Ovary (tissue), 9 donors: ENCODE data around the gene PRKACB. TPM values are rescaled to one million over a fixed set of nuclear protein-coding genes. Genes with fewer than 3 reads are reported as not detected.
"Not testable (repeated sequence)": the region's sequence is repeated elsewhere in the genome, so short reads cannot be mapped to it uniquely, and the experiment has no call there.

Experiments
- DNase-seq, 5 donors: peaks; one replicate each; pipeline ENCODE4 v3.0.0-alpha.2; 2019 to 2020
- H3K27ac ChIP-seq, 2 donors: fragments of 200-600 bp; one replicate each; pipeline versions ENCODE4 v1.5.1 to v1.8.0; 2019 to 2022
- H3K27me3 ChIP-seq: fragments of 200-600 bp; one replicate; pipeline ENCODE4 v1.8.0; 2022
- H3K36me3 ChIP-seq: fragments of 200-600 bp; sonication (generic); one replicate; pipeline ENCODE4 v1.5.1; 2019
- H3K4me1 ChIP-seq: one replicate; pipeline ENCODE4 v1.8.1; 2013; ENCODE audit warnings: mild to moderate bottlenecking, moderate library complexity; ENCODE audit not compliant: insufficient read depth
- H3K4me3 ChIP-seq: fragments of 200-600 bp; sonication (generic); one replicate; pipeline ENCODE4 v1.5.1; 2017
- H3K9me3 ChIP-seq, 2 donors: fragments of 200-600 bp in 1 of 2; sonication (generic) in 1 of 2; one replicate each; pipeline versions ENCODE4 v1.5.1 to v1.8.1; 2013 to 2019; ENCODE audit warnings: mild to moderate bottlenecking in 1 of 2, moderate library complexity in 1 of 2
- EP300 ChIP-seq: sonication (generic); formaldehyde crosslinking; IDR thresholded peaks from one replicate; pipeline ENCODE4 v1.6.1; 2017; ENCODE audit warnings: antibody characterized with exemption
- POLR2A ChIP-seq: fragments of 450-650 bp; IDR thresholded peaks from one replicate; pipeline ENCODE4 v1.6.1; 2017; ENCODE audit warnings: antibody characterized with exemption, mild to moderate bottlenecking, moderate library complexity
- WGBS, 3 donors: extraction: QIAGEN DNeasy Blood & Tissue Kit in 1 of 3; methylation state at CpG; one replicate each; pipeline versions ENCODE4 v1.1.5 to v1.1.7; 2013 to 2017; 5-methylcytosine and 5-hydroxymethylcytosine counted together
- intact Hi-C, 4 donors: fragments of 100-400 bp; cut with DNase I; formaldehyde crosslinking; loops; one replicate each; pipeline versions ENCODE4 v1.11.0 to v1.15.1; 2022 to 2023
- polyA plus RNA-seq, 2 donors: library from polyadenylated mRNA; stranded (reverse); fragments of 200-250 nt in 1 of 2; fragments of 350-450 nt in 1 of 2; fragmentation: Illumina TruSeq in 1 of 2; extraction: RNeasy Lipid Tissue Mini Kit (QIAGEN cat#74804) in 1 of 2; gene quantifications; one replicate each; pipeline ENCODE4 v1.2.3, GENCODE V29; 2013 to 2014
- small RNA-seq: library from RNA; depleted of rRNA; stranded (forward); fragments of <200 nt; gene quantifications from one replicate; pipeline ENCODE3, GENCODE V24; 2016
- total RNA-seq, 7 donors: library from RNA; depleted of rRNA in 2 of 7; stranded (reverse); fragments of >200 nt in 2 of 7; fragmentation: NEBNext Ultra II Directional in 3 of 7; extraction: Animal tissue kit (Norgen Biotek cat#: 25700) in 3 of 7; gene quantifications; one replicate each; pipeline versions ENCODE4 v1.1.0 to v1.2.4, GENCODE V29; 2016 to 2023
- TF ChIP-seq, protein P1 (sequence below), 3 donors: fragments of 450-650 bp in 2 of 3; fragments of 200-600 bp in 1 of 3; IDR thresholded peaks; one replicate each; pipeline versions ENCODE4 v1.5.1 to v1.8.0; 2016 to 2022; ENCODE audit warnings: antibody characterized with exemption in 3 of 3, mild to moderate bottlenecking in 1 of 3
- donor health status: DM: no; HTN: no; CAD: no; lungs with moderate emphysema.
- donor health status: DM: no; HTN: no; CAD: no.
- donor health status: Bipolar disorder and iron deficiency.
- donor health status: DM: yes; HTN: yes; CAD: no.
- donor health status: DM: no; HTN: no; CAD: no.
- donor health status: DM: yes; HTN: yes; CAD: no.

PRKACB gene
- total and polyA plus RNA-seq, 9 donors = 10.3 to 41.9 (median 26.1) TPM

DNA sequence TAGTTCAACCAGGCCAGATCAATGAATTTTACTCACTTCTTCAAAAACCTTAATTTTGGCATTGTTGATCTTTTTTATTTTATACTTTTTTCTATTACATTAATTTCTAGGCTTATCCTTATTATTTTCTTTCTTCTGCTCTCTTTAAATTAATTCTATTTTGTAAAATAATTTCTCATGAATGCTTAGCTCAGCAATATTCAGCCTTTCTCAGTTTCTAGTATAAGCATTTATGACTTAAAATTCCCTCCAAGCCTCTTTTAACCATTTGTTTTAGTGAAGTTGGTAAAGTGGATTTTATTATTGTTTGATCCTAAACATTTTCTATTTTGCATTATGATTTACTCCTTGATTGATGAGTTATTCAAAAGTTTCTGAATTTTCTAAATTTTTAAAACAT lies 136.8 kb downstream of the PRKACB start:
- Histone ChIP-seq H3K36me3 (no peaks in the 10 kb centered on the region), H3K27ac (no peak overlapping the region), H3K4me1 (no peaks in the 10 kb centered on the region), H3K27me3 (no peaks in the 10 kb centered on the region), H3K9me3 (no peaks in the 10 kb centered on the region), H3K4me3 (no peak overlapping the region)
- TF ChIP-seq EP300 (no peak), POLR2A (no peak)
- TF ChIP-seq, protein P1, sequence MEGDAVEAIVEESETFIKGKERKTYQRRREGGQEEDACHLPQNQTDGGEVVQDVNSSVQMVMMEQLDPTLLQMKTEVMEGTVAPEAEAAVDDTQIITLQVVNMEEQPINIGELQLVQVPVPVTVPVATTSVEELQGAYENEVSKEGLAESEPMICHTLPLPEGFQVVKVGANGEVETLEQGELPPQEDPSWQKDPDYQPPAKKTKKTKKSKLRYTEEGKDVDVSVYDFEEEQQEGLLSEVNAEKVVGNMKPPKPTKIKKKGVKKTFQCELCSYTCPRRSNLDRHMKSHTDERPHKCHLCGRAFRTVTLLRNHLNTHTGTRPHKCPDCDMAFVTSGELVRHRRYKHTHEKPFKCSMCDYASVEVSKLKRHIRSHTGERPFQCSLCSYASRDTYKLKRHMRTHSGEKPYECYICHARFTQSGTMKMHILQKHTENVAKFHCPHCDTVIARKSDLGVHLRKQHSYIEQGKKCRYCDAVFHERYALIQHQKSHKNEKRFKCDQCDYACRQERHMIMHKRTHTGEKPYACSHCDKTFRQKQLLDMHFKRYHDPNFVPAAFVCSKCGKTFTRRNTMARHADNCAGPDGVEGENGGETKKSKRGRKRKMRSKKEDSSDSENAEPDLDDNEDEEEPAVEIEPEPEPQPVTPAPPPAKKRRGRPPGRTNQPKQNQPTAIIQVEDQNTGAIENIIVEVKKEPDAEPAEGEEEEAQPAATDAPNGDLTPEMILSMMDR (IDR thresholded peaks at IDR 0.05) = no peak
- no peak for DNase-seq
- intact Hi-C loops = no loop called here

DNA sequence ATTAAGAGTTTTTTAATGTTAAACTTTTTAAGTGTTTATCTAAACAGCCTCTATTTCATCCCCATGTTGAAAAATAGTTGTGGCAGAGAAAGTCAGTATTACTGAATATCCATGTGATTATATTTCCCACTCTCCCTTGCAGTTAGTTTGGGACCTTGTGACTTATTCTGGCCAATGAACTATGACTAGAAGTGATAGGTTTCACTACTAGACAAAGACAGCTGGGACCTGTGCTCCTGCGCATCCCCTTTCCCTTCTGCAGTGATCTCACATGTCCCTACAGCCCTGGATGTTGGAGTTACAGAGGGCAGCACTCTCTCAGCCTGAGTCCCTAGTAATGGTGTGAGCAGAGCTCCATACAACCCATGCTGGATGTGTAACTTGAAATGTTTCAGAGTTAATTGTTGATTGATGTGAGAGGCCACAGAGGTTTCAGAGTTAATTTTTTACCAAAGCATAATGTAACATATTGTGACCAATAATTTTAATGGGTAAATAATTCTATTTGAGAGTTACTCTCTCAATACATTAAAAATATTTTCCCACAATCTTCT lies 138.8 kb downstream of the PRKACB start:
- no peak overlapping the region for H3K4me3 ChIP-seq
- H3K36me3 ChIP-seq = no peaks in the 10 kb centered on the region
- intact Hi-C loops = no loop called here
- DNase-seq = no peak
- TF ChIP-seq, protein P1 (IDR thresholded peaks at IDR 0.05) = no peak
- TF ChIP-seq POLR2A = no peak
- no peak for TF ChIP-seq EP300
- no peak overlapping the region for H3K27ac ChIP-seq
- no peaks in the 10 kb centered on the region for H3K4me1 ChIP-seq
- WGBS, 3 donors = 90 to 100% (median 100%) methylated on average over 1 of the region's 1 CpG
- no peaks in the 10 kb centered on the region for H3K9me3 ChIP-seq
- H3K27me3 ChIP-seq = no peaks in the 10 kb centered on the region

DNA sequence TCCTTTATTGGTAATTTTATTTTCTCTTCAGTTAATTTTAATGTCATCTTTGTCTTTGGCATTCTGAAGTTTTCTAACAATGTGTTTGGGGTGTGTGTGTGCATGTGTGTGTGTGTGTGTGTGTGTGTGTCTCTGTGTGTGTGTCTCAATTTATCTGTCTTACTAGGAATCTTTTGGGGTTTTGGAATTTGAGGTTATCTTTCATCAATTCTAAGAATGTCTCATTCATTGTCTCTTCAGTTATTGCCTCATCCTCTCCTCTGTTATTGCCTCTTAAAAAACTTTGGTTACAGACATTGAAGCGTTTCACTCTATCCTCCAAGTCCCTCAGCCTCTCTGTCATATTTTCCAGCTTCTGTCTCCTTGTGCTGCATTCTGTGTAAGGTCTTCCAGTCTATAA lies 139.3 kb downstream of the PRKACB start:
- Histone ChIP-seq H3K4me1 (no peaks in the 10 kb centered on the region), H3K27me3 (no peaks in the 10 kb centered on the region), H3K36me3 (no peaks in the 10 kb centered on the region), H3K9me3 (no peaks in the 10 kb centered on the region), H3K4me3 (no peak overlapping the region), H3K27ac (no peak overlapping the region)
- no peak for DNase-seq
- intact Hi-C loops = no loop called here
- WGBS, 3 donors = 59 to 64% (median 61%) methylated on average over 1 of the region's 1 CpG
- TF ChIP-seq, protein P1 (IDR thresholded peaks at IDR 0.05) = no peak
- no peak for TF ChIP-seq EP300
- no peak for TF ChIP-seq POLR2A

DNA sequence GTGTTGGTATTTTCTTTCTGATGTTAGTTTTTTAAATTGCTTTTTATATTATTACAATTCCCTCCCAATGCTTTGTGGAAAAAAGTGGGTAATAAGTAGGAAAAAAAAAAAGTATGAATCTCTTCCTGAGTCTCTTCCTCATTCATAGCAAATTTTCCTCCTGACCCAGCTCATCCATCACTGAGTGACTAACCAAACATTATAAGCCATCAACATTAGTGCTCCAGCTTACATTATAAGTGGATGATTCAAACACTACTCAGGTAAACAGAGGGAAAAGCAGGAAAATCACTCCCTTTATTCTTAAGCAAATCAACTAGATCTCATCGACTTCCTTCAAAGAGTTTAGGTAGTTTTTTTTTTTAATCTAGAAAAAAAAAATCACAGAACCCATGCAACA lies 142.0 kb downstream of the PRKACB start:
- H3K36me3 ChIP-seq = no peaks in the 10 kb centered on the region
- H3K4me3 ChIP-seq = no peak overlapping the region
- H3K9me3 ChIP-seq = no peaks in the 10 kb centered on the region
- DNase-seq = no peak
- H3K27me3 ChIP-seq = no peaks in the 10 kb centered on the region
- no peak for TF ChIP-seq EP300
- TF ChIP-seq POLR2A = no peak
- TF ChIP-seq, protein P1 (IDR thresholded peaks at IDR 0.05) = no peak
- no peak overlapping the region for H3K27ac ChIP-seq
- H3K4me1 ChIP-seq = no peaks in the 10 kb centered on the region
- intact Hi-C loops = no loop called here
- WGBS, 3 donors = 84 to 92% (median 86%) methylated on average over 1 of the region's 1 CpG

DNA sequence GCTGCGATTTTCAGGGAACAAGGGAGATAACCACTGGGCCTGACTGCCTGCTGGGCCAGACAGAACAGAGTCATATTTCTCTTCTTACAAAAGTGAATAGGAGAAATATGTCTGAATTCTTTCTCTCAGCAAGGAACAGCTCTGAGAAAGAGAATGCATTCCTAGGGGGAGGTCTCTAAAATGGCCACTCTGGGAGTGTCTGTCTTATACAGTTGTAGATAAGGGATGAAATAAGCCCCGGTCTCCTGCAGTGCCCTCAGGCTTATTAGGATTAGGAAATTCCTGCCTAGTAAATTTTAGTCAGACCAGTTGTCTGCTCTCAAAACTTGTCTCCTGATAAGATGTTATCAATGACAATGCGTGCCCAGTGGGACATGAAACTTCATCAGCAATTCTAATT lies 143.3 kb downstream of the PRKACB start:
- H3K4me1 ChIP-seq, DNase-seq: not testable (repeated sequence)

More for the DNA sequence above, 143.3 kb downstream of the PRKACB start:
- 64 to 74% (median 64%) methylated on average over 3 of the region's 3 CpGs for WGBS, 3 donors
- H3K36me3 ChIP-seq, H3K27me3 ChIP-seq, intact Hi-C loops, H3K4me3 ChIP-seq, H3K27ac ChIP-seq, H3K9me3 ChIP-seq: not testable (repeated sequence)

Small RNA genes lying within 50 kb of the gene (small RNA-seq; reads per million reads assigned to genes)
- gene AL450063.1 = not detected
- gene RF00410 = not detected

Other genes with a start within 250 kb of the PRKACB start
- 10 to 100 TPM in 2 of 7 donors, 1 to 10 TPM in 5; 2.0 to 21.8 (median 2.8) TPM for gene TTLL7, start 145.1 kb upstream of the PRKACB start, total RNA-seq
- 1 to 10 TPM; 2.1 to 9.9 TPM for gene TTLL7, start 145.1 kb upstream of the PRKACB start, polyA plus RNA-seq
- gene SAMD13, start 157.4 kb downstream of the PRKACB start, total RNA-seq = 1 to 10 TPM in 2 of 7 donors, under 1 TPM in 3, not detected in 2; 0.24 to 2.0 (median 0.62) TPM
- gene SAMD13, start 157.4 kb downstream of the PRKACB start, polyA plus RNA-seq = 1 to 10 TPM in 1 of 2 donors, under 1 TPM in 1; 0.63 to 2.9 TPM